ENCODE data around the gene STT3A.
"Not testable (repeated sequence)": the region's sequence is repeated elsewhere in the genome, so short reads cannot be mapped to it uniquely, and the experiment has no call there.

The STT3A gene

GRCh38 chr11:125592305-125593113, at the start of gene STT3A:
STT3A (plus strand) TSS chr11:125592852; CDS start chr11:125595916, 3,064 bp downstream.
- DNase-seq, result peak; percentile 99

GRCh38 chr11:125550780-125551179, 41.9 kb upstream of the STT3A start:
- DNase-seq, result no peak

- DNase-seq, result no peak
Observed at GRCh38 chr11:125551835-125552342, 40.8 kb upstream of the STT3A start.

GRCh38 chr11:125552927-125553326, 39.7 kb upstream of the STT3A start:
- DNase-seq, result no peak

- DNase-seq, result no peak
Observed at GRCh38 chr11:125553357-125553756, 39.3 kb upstream of the STT3A start.

- DNase-seq, result no peak
Observed at GRCh38 chr11:125554038-125554437, 38.6 kb upstream of the STT3A start.

GRCh38 chr11:125559888-125560287, 32.8 kb upstream of the STT3A start:
- no peak for DNase-seq

- no peak for DNase-seq
Observed at GRCh38 chr11:125561924-125562323, 30.7 kb upstream of the STT3A start.

GRCh38 chr11:125562430-125562829, 30.2 kb upstream of the STT3A start:
- DNase-seq, result no peak

- no peak for DNase-seq
Observed at GRCh38 chr11:125564357-125564756, 28.3 kb upstream of the STT3A start.

GRCh38 chr11:125566235-125566634, 26.4 kb upstream of the STT3A start:
- DNase-seq, result no peak

- DNase-seq, result peak; percentile 87
Observed at GRCh38 chr11:125568970-125569914, 23.4 kb upstream of the STT3A start, which contains the start of gene EI24. EI24 (plus strand) TSS chr11:125569477; CDS start chr11:125572528, 3,051 bp downstream.

GRCh38 chr11:125569915-125570621, 22.6 kb upstream of the STT3A start:
- no peak for DNase-seq

GRCh38 chr11:125570952-125571351, 21.7 kb upstream of the STT3A start:
- no peak for DNase-seq

GRCh38 chr11:125572916-125573315, 19.7 kb upstream of the STT3A start:
- DNase-seq, result no peak

- DNase-seq, result not testable (repeated sequence)
Observed at GRCh38 chr11:125577181-125577580, 15.5 kb upstream of the STT3A start.

GRCh38 chr11:125578783-125579182, 13.9 kb upstream of the STT3A start:
- no peak for DNase-seq

GRCh38 chr11:125579811-125580210, 12.8 kb upstream of the STT3A start:
- DNase-seq, result no peak

GRCh38 chr11:125583496-125583895, 9.2 kb upstream of the STT3A start:
- DNase-seq, result no peak

GRCh38 chr11:125585487-125585886, 7.2 kb upstream of the STT3A start:
- no peak for DNase-seq

- no peak for DNase-seq
Observed at GRCh38 chr11:125586623-125587022, 6.0 kb upstream of the STT3A start.

- DNase-seq, result no peak
Observed at GRCh38 chr11:125587480-125587879, 5.2 kb upstream of the STT3A start.

GRCh38 chr11:125588505-125588904, 4.1 kb upstream of the STT3A start:
- no peak for DNase-seq

Measured in NCI-H1436 (cell line).